ENCODE measurements around the gene IGLL5. TPM values are rescaled to one million over a fixed set of nuclear protein-coding genes. Genes with fewer than 3 reads are reported as not detected.

IGLL5 gene
- total and polyA plus RNA-seq, 2 donors (not counting 1 experiment from before 2014, with no cell fraction given): not detected

DNA sequence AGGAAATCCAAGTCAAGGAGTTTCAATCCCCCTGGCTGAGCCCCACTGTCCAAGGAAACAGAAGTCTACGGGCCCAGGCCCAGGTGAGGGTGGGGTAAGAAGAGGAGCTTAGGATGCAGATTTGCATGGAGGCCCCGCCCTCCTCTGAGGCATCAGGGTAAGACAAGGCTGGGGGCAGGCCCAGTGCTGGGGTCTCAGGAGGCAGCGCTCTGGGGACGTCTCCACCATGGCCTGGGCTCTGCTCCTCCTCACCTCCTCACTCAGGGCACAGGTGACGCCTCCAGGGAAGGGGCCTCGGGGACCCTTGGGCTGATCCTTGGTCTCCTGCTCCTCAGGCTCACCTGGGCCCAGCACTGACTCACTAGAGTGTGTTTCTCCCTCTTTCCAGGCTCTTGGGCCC, 31.3 kb upstream of the IGLL5 start:
- Histone ChIP-seq H3K4me3 (replicated peaks in 1 of 4; ENCODE audit: control extremely low read depth in 1 of 4, insufficient read depth in 1 of 4, low read depth in 3 of 4, low read length in 4 of 4) (no peak overlapping the region), H4K20me1 (ENCODE audit: control insufficient read depth, extremely low read depth, insufficient read depth, low read length) (no peaks in the 10 kb centered on the region), H3K4me1 (ENCODE audit: control insufficient read depth, extremely low read depth, insufficient read depth, low read length) (no peaks in the 10 kb centered on the region), H3K27me3 (ENCODE audit: control insufficient read depth, insufficient read depth, low read length) (no peaks in the 10 kb centered on the region), H2AFZ (ENCODE audit: low read length) (no peak overlapping the region), H3K9me3 (ENCODE audit: control insufficient read depth, insufficient read depth, low read depth, low read length) (no peaks in the 10 kb centered on the region), H3K4me2 (ENCODE audit: extremely low read depth, insufficient read depth, low read length) (no peak overlapping the region), H3K9ac (ENCODE audit: insufficient read depth, low read length) (no peak overlapping the region), H3K27ac (ENCODE audit: insufficient read depth, low read length) (no peak overlapping the region), H3K79me2 (ENCODE audit: control insufficient read depth, insufficient read depth, low read length) (no peaks in the 10 kb centered on the region), H3K36me3 (ENCODE audit: control insufficient read depth, insufficient read depth, low read length) (no peaks in the 10 kb centered on the region)
- no peak for DNase-seq (ENCODE audit: low read depth in 2 of 2)
- no peak for TF ChIP-seq EZH2 (IDR thresholded peaks at IDR 0.05; ENCODE audit: low read length, missing control alignments)
- TF ChIP-seq, protein P1, sequence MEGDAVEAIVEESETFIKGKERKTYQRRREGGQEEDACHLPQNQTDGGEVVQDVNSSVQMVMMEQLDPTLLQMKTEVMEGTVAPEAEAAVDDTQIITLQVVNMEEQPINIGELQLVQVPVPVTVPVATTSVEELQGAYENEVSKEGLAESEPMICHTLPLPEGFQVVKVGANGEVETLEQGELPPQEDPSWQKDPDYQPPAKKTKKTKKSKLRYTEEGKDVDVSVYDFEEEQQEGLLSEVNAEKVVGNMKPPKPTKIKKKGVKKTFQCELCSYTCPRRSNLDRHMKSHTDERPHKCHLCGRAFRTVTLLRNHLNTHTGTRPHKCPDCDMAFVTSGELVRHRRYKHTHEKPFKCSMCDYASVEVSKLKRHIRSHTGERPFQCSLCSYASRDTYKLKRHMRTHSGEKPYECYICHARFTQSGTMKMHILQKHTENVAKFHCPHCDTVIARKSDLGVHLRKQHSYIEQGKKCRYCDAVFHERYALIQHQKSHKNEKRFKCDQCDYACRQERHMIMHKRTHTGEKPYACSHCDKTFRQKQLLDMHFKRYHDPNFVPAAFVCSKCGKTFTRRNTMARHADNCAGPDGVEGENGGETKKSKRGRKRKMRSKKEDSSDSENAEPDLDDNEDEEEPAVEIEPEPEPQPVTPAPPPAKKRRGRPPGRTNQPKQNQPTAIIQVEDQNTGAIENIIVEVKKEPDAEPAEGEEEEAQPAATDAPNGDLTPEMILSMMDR (conservative IDR thresholded peaks at IDR 0.05 in 1 of 2, IDR thresholded peaks at IDR 0.05 in 1 of 2; ENCODE audit: low read depth in 1 of 2, low read length in 2 of 2): no peak

DNA sequence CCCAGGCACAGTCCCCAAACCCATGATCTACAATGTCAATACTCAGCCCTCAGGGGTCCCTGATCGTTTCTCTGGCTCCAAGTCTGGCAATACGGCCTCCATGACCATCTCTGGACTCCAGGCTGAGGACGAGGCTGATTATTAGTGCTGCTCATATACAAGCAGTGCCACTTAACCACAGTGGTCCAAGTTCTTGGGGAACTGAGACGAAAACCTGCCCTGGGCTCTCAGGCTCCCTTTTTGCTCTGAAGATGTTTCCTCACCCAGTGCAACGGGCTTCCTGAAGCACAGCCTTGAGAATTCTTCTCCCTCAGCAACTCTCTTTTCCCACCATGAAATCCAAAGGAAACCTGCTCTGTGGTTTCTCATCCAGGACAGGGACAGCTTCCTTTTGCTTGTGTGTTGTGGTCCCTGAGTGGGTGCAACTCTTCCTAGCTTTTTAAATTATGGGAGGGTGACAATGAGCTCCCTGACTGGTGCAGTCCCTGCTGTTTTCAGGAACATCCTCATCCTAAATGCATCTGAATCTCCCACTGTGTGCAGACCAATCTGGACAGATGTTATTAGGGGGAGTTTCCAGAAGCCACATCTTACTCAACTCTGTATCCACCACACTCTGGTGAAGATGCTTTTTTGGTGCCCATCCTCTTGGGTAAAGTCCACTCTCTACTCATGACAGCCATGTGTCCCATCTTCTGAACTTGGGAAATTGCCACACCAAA, 30.6 kb upstream of the IGLL5 start:
- no peaks in the 10 kb centered on the region for H3K27me3 ChIP-seq (ENCODE audit: control insufficient read depth, insufficient read depth, low read length)
- no peak overlapping the region for H3K4me2 ChIP-seq (ENCODE audit: extremely low read depth, insufficient read depth, low read length)
- no peak for DNase-seq (ENCODE audit: low read depth in 2 of 2)
- H3K4me3 ChIP-seq (replicated peaks in 1 of 4; ENCODE audit: control extremely low read depth in 1 of 4, insufficient read depth in 1 of 4, low read depth in 3 of 4, low read length in 4 of 4): no peak overlapping the region
- TF ChIP-seq, protein P1 (conservative IDR thresholded peaks at IDR 0.05 in 1 of 2, IDR thresholded peaks at IDR 0.05 in 1 of 2; ENCODE audit: low read depth in 1 of 2, low read length in 2 of 2): no peak
- no peak for TF ChIP-seq EZH2 (IDR thresholded peaks at IDR 0.05; ENCODE audit: low read length, missing control alignments)
- H3K36me3 ChIP-seq (ENCODE audit: control insufficient read depth, insufficient read depth, low read length): no peaks in the 10 kb centered on the region
- no peaks in the 10 kb centered on the region for H3K79me2 ChIP-seq (ENCODE audit: control insufficient read depth, insufficient read depth, low read length)
- H2AFZ ChIP-seq (ENCODE audit: low read length): no peak overlapping the region
- H3K27ac ChIP-seq (ENCODE audit: insufficient read depth, low read length): no peak overlapping the region
- H3K9ac ChIP-seq (ENCODE audit: insufficient read depth, low read length): no peak overlapping the region
- H4K20me1 ChIP-seq (ENCODE audit: control insufficient read depth, extremely low read depth, insufficient read depth, low read length): no peaks in the 10 kb centered on the region
- no peaks in the 10 kb centered on the region for H3K9me3 ChIP-seq (ENCODE audit: control insufficient read depth, insufficient read depth, low read depth, low read length)
- H3K4me1 ChIP-seq (ENCODE audit: control insufficient read depth, extremely low read depth, insufficient read depth, low read length): no peaks in the 10 kb centered on the region

DNA sequence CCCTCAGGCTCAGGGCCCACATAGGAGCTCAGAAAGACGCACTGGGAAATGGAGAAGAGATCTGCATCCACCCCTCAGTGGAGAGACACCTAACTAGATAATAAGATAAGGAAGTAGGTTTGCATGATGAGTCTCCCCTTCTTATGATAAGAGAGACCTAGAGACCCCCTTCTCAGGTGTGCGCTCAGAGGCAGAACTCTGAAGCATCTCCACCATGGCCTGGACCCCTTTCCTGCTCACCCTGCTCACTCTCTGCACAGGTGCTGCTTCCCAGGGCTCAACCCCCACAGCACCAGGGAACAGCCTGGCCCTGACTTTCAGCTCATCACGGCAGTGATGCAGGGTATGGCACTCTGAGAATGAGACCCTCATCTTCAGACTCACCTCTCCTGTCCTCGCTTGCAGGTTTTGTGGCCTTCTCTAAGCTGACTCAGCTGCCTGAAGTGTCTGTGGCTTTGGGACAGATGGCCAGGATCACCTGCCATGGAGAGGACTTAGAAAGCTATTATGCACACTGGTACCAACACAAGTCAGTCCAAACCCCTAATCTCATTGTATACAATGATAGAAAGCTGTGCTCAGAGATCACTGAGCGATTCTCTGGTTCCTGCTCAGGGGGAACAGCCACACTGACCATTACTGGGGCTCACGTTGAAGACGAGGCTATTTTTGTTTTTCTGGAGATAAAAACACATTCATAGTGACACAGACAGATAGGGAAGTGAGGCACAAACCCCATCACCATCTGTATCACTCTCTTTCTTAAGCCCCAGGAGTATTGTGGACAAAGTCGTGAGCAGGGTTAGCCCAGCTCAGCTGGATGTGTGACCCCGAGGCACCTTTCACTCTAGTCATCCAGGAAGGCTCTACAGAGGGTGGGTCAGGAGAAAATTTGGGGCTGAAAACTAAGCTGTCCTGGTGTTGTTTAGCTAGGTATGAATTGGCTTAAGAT, 29.7 kb upstream of the IGLL5 start:
- Histone ChIP-seq H3K79me2 (ENCODE audit: control insufficient read depth, insufficient read depth, low read length) (no peaks in the 10 kb centered on the region), H3K9me3 (ENCODE audit: control insufficient read depth, insufficient read depth, low read depth, low read length) (no peaks in the 10 kb centered on the region), H3K27me3 (ENCODE audit: control insufficient read depth, insufficient read depth, low read length) (no peaks in the 10 kb centered on the region), H2AFZ (ENCODE audit: low read length) (no peak overlapping the region), H3K27ac (ENCODE audit: insufficient read depth, low read length) (no peak overlapping the region), H3K4me3 (replicated peaks in 1 of 4; ENCODE audit: control extremely low read depth in 1 of 4, insufficient read depth in 1 of 4, low read depth in 3 of 4, low read length in 4 of 4) (no peak overlapping the region), H4K20me1 (ENCODE audit: control insufficient read depth, extremely low read depth, insufficient read depth, low read length) (no peaks in the 10 kb centered on the region), H3K4me1 (ENCODE audit: control insufficient read depth, extremely low read depth, insufficient read depth, low read length) (no peaks in the 10 kb centered on the region), H3K36me3 (ENCODE audit: control insufficient read depth, insufficient read depth, low read length) (no peaks in the 10 kb centered on the region), H3K9ac (ENCODE audit: insufficient read depth, low read length) (no peak overlapping the region), H3K4me2 (ENCODE audit: extremely low read depth, insufficient read depth, low read length) (no peak overlapping the region)
- TF ChIP-seq, protein P1 (conservative IDR thresholded peaks at IDR 0.05 in 1 of 2, IDR thresholded peaks at IDR 0.05 in 1 of 2; ENCODE audit: low read depth in 1 of 2, low read length in 2 of 2): no peak
- no peak for TF ChIP-seq EZH2 (IDR thresholded peaks at IDR 0.05; ENCODE audit: low read length, missing control alignments)
- no peak for DNase-seq (ENCODE audit: low read depth in 2 of 2)

Data from fibroblast of lung (primary cell).